IMR-90 (cell line): ENCODE data around the gene VCP. TPM values are rescaled to one million over a fixed set of nuclear protein-coding genes. Genes with fewer than 3 reads are reported as not detected.

ENCODE experiments used
- ATAC-seq: fragments of 200-7000 bp; cut with Tn5 transposase; 2 replicates; pipeline ENCODE4 v1.9.1; 2020; ENCODE audit warnings: low read depth, mild to moderate bottlenecking, moderate library complexity
- BruUV-seq: library from RNA; stranded (reverse); fragments of 400-500 nt; replicated peaks from 2 replicates; lab custom pipeline; 2021; lab: Mats Ljungman, UMichigan
- CTCF ChIA-PET: fragments of 300-600 bp; formaldehyde crosslinking; extraction: SDS; loops from one replicate; lab custom pipeline; 2021; ENCODE audit warnings: antibody characterized with exemption; lab: Yijun Ruan, JAX
- POLR2A ChIA-PET: fragments of 300-600 bp; sonication (Branson Sonifier 250); formaldehyde crosslinking; loops from one replicate; lab custom pipeline; 2022; ENCODE audit warnings: antibody characterized with exemption; ENCODE audit not compliant: unreplicated experiment; lab: Charles Lee
- DNase-seq: peaks from one replicate; pipeline ENCODE4 v3.0.0; 2013
- H2AFZ ChIP-seq: replicated peaks from 2 replicates; pipeline ENCODE3; 2013; ENCODE audit warnings: low read length, mild to moderate bottlenecking; ENCODE audit not compliant: poor library complexity
- H2AK5ac ChIP-seq: 2 replicates; pipeline ENCODE4 v1.6.1; 2013; ENCODE audit warnings: low read depth, low read length, inconsistent platforms
- H2AK9ac ChIP-seq: replicated peaks from 2 replicates; pipeline ENCODE3; 2013; ENCODE audit warnings: mild to moderate bottlenecking, low read depth, low read length, moderate library complexity; ENCODE audit not compliant: poor library complexity
- H2BK120ac ChIP-seq: 2 replicates; pipeline ENCODE4 v1.6.1; 2013; ENCODE audit warnings: low read depth, low read length, inconsistent platforms
- H2BK15ac ChIP-seq: 3 replicates; pipeline ENCODE4 v1.6.1; 2013; ENCODE audit warnings: low read depth, low read length, inconsistent platforms
- H2BK20ac ChIP-seq: 2 replicates; pipeline ENCODE4 v1.6.1; 2013; ENCODE audit warnings: low read depth, mild to moderate bottlenecking, inconsistent platforms, low read length, moderate library complexity
- H2BK5ac ChIP-seq: 2 replicates; pipeline ENCODE4 v1.6.1; 2013; ENCODE audit warnings: mild to moderate bottlenecking, low read depth, low read length, inconsistent platforms; ENCODE audit not compliant: poor library complexity, severe bottlenecking
- H3K14ac ChIP-seq: replicated peaks from 2 replicates; pipeline ENCODE4 v1.6.1; 2013; ENCODE audit warnings: low read depth, low read length, inconsistent platforms
- H3K18ac ChIP-seq: 2 replicates; pipeline ENCODE4 v1.6.1; 2013; ENCODE audit warnings: low read depth, low read length, control low read depth
- H3K23ac ChIP-seq: 2 replicates; pipeline ENCODE4 v1.6.1; 2013; ENCODE audit warnings: low read depth, low read length, inconsistent platforms
- H3K27ac ChIP-seq: 2 replicates; pipeline ENCODE4 v1.5.1; 2013; ENCODE audit warnings: mild to moderate bottlenecking, control low read depth, low read length; ENCODE audit not compliant: insufficient read depth
- H3K27me3 ChIP-seq: 2 replicates; pipeline ENCODE4 v1.6.1; 2013; ENCODE audit warnings: low read length; ENCODE audit not compliant: control insufficient read depth, insufficient read depth
- H3K36me3 ChIP-seq: 2 replicates; pipeline ENCODE4 v1.6.1; 2013; ENCODE audit warnings: low read length, mixed read lengths; ENCODE audit not compliant: control insufficient read depth, insufficient read depth
- H3K4ac ChIP-seq: 2 replicates; pipeline ENCODE4 v1.6.1; 2013; ENCODE audit warnings: low read depth, low read length, inconsistent platforms
- H3K4me1 ChIP-seq: 2 replicates; pipeline ENCODE4 v1.6.1; 2013; ENCODE audit warnings: low read length, mixed read lengths; ENCODE audit not compliant: control insufficient read depth, insufficient read depth
- H3K4me2 ChIP-seq: 2 replicates; pipeline ENCODE4 v1.6.1; 2013; ENCODE audit warnings: low read depth, mild to moderate bottlenecking, control low read depth, low read length, moderate library complexity
- H3K4me3 ChIP-seq: 2 replicates; pipeline ENCODE4 v1.5.1; 2013; ENCODE audit warnings: low read depth, mild to moderate bottlenecking, control low read depth, low read length, moderate library complexity; ENCODE audit not compliant: insufficient read depth
- H3K56ac ChIP-seq: 2 replicates; pipeline ENCODE4 v1.6.1; 2013; ENCODE audit warnings: low read length, inconsistent platforms; ENCODE audit not compliant: insufficient read depth; ENCODE audit errors: extremely low read depth
- H3K79me1 ChIP-seq, 2 experiments: 2 replicates each; pipeline ENCODE4 v1.6.1; 2013; ENCODE audit warnings: low read length in 2 of 2, inconsistent platforms in 1 of 2, low read depth in 1 of 2
- H3K9ac ChIP-seq: 2 replicates; pipeline ENCODE4 v1.6.1; 2013; ENCODE audit warnings: low read depth, low read length, control low read depth
- H3K9me1 ChIP-seq: 2 replicates; pipeline ENCODE4 v1.6.1; 2013; ENCODE audit warnings: low read length, inconsistent platforms; ENCODE audit not compliant: insufficient read depth
- H3K9me3 ChIP-seq: 2 replicates; pipeline ENCODE4 v1.6.1; 2013; ENCODE audit warnings: low read length; ENCODE audit not compliant: control insufficient read depth, insufficient read depth
- H4K20me1 ChIP-seq: 2 replicates; pipeline ENCODE4 v1.6.1; 2013; ENCODE audit warnings: low read length, inconsistent platforms; ENCODE audit not compliant: insufficient read depth
- H4K5ac ChIP-seq: 2 replicates; pipeline ENCODE4 v1.6.1; 2013; ENCODE audit warnings: mild to moderate bottlenecking, low read depth, low read length, control low read depth
- H4K8ac ChIP-seq, 2 experiments: 2 replicates each; pipeline ENCODE4 v1.6.1; 2013; ENCODE audit warnings: low read depth in 2 of 2, low read length in 2 of 2, control low read depth in 1 of 2, inconsistent platforms in 1 of 2
- H4K91ac ChIP-seq: 2 replicates; pipeline ENCODE4 v1.6.1; 2013; ENCODE audit warnings: low read depth, low read length, inconsistent platforms; ENCODE audit not compliant: insufficient read depth
- CEBPB ChIP-seq: IDR thresholded peaks from 2 replicates; pipeline ENCODE4 v1.6.1; 2012; ENCODE audit warnings: low read depth, low read length, improper control_type of control experiment
- CHD1 ChIP-seq: IDR thresholded peaks from 2 replicates; pipeline ENCODE4 v1.6.1; 2012; ENCODE audit warnings: low read depth, low read length, improper control_type of control experiment
- FOS ChIP-seq: fragments of 150-350 bp; IDR thresholded peaks from 2 replicates; pipeline ENCODE4 v1.6.1; 2016; ENCODE audit warnings: low read depth, low read length
- MAFK ChIP-seq: IDR thresholded peaks from 2 replicates; pipeline ENCODE4 v1.6.1; 2012; ENCODE audit warnings: low read depth, low read length, improper control_type of control experiment
- MAZ ChIP-seq: IDR thresholded peaks from 2 replicates; pipeline ENCODE4 v1.6.1; 2012; ENCODE audit warnings: low read depth, mild to moderate bottlenecking, low read length, improper control_type of control experiment, moderate library complexity, borderline replicate concordance
- NFE2L2 ChIP-seq: fragments of 150-350 bp; IDR thresholded peaks from 2 replicates; pipeline ENCODE4 v1.6.1; 2016; ENCODE audit warnings: low read depth, mild to moderate bottlenecking, low read length
- POLR2A ChIP-seq: IDR thresholded peaks from 2 replicates; pipeline ENCODE4 v1.6.1; 2012; ENCODE audit warnings: mild to moderate bottlenecking, low read depth, low read length
- RAD21 ChIP-seq: IDR thresholded peaks from 2 replicates; pipeline ENCODE4 v1.6.1; 2012; ENCODE audit warnings: low read length, improper control_type of control experiment
- RCOR1 ChIP-seq: IDR thresholded peaks from 2 replicates; pipeline ENCODE4 v1.6.1; 2012; ENCODE audit warnings: mild to moderate bottlenecking, low read length, improper control_type of control experiment; ENCODE audit not compliant: insufficient replicate concordance
- RFX5 ChIP-seq: IDR thresholded peaks from 2 replicates; pipeline ENCODE4 v1.8.0; 2012; ENCODE audit warnings: low read depth, mild to moderate bottlenecking, low read length, moderate library complexity
- SMC3 ChIP-seq: fragments of 150-350 bp; IDR thresholded peaks from 2 replicates; pipeline ENCODE4 v1.6.1; 2016; ENCODE audit warnings: low read depth, mild to moderate bottlenecking, antibody characterized with exemption, low read length, moderate library complexity
- WGBS, 2 experiments: methylation state at CpG; one replicate each; pipeline versions ENCODE4 v1.1.5 to v1.1.7; 2013; ENCODE audit warnings: missing lambda C conversion rate in 2 of 2; ENCODE audit not compliant: insufficient read length in 1 of 2; ENCODE audit errors: extremely low coverage in 2 of 2; 5-methylcytosine and 5-hydroxymethylcytosine counted together
- dilution Hi-C: fragments of 300-500 bp; cut with HindIII; formaldehyde crosslinking; loops from one replicate; pipeline ENCODE4 v1.14.3; 2018; ENCODE audit warnings: low sequenced_read_pairs; ENCODE audit not compliant: unreplicated experiment
- in situ Hi-C: fragments of 300-500 bp; cut with MboI; formaldehyde crosslinking; loops from 3 replicates; pipeline ENCODE4 v1.14.3; 2019; ENCODE audit warnings: low sequenced_read_pairs, inconsistent platforms, mixed read lengths
- intact Hi-C: fragments of 100-400 bp; cut with micrococcal nuclease; formaldehyde crosslinking; loops from 2 replicates; pipeline ENCODE4 v1.10.0; 2022
- polyA plus RNA-seq, 3 experiments: library from polyadenylated mRNA; depleted of rRNA; stranded (reverse); fragments of >200 nt; gene quantifications; 2 replicates each; pipeline ENCODE4 v1.2.3, GENCODE V29; 2012; ENCODE audit warnings: low replicate concordance in 1 of 3
- total RNA-seq: library from RNA; depleted of rRNA; stranded (reverse); fragments of >200 nt; gene quantifications from 2 replicates; pipeline ENCODE4 v1.2.3, GENCODE V29; 2012
- TF ChIP-seq, protein P1 (sequence below): fragments of 150-350 bp; IDR thresholded peaks from 2 replicates; pipeline ENCODE4 v1.6.1; 2016; ENCODE audit warnings: low read depth, mild to moderate bottlenecking, low read length, moderate library complexity, borderline replicate concordance
- TF ChIP-seq, protein P2 (sequence below): conservative IDR thresholded peaks from 2 replicates; pipeline ENCODE4 v1.5.1; 2012; ENCODE audit warnings: mild to moderate bottlenecking, low read depth, low read length, improper control_type of control experiment

Gene VCP
- total and polyA plus RNA-seq, 2 of the 4 experiments (the other 2 are of a cell fraction) = 292 to 516 TPM

DNA sequence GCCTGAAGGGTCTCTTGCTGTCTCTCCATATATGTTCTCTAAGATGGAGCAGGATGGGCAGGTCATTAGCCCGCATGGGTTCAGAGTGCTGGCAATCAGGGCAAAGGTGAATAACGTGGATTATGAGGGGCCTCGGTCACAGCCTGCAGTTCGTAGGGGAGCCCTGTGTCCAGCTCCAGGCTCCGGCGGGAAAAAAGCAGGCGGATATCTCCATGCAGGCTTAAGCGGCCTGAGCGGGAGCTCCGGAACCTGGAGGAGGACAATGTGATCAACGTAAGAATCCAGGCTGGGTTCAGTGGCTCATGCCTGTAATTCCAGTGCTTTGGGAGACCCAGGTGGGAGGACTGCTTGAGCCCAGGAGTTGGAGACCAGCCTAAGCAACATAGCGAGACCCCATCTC is 32.7 kb upstream of the VCP start:
- H2AK9ac ChIP-seq = no peak overlapping the region
- in situ Hi-C loops = no loop called here
- TF ChIP-seq RCOR1 = no peak
- TF ChIP-seq, protein P1, sequence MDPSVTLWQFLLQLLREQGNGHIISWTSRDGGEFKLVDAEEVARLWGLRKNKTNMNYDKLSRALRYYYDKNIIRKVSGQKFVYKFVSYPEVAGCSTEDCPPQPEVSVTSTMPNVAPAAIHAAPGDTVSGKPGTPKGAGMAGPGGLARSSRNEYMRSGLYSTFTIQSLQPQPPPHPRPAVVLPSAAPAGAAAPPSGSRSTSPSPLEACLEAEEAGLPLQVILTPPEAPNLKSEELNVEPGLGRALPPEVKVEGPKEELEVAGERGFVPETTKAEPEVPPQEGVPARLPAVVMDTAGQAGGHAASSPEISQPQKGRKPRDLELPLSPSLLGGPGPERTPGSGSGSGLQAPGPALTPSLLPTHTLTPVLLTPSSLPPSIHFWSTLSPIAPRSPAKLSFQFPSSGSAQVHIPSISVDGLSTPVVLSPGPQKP = no peak
- no peak for TF ChIP-seq CHD1
- no peak for TF ChIP-seq POLR2A
- TF ChIP-seq MAZ = no peak
- no peak for TF ChIP-seq RFX5
- TF ChIP-seq NFE2L2 = no peak
- TF ChIP-seq RAD21 = no peak
- no peak for TF ChIP-seq MAFK
- TF ChIP-seq FOS = no peak
- TF ChIP-seq SMC3 = no peak
- TF ChIP-seq CEBPB = no peak
- TF ChIP-seq, protein P2, sequence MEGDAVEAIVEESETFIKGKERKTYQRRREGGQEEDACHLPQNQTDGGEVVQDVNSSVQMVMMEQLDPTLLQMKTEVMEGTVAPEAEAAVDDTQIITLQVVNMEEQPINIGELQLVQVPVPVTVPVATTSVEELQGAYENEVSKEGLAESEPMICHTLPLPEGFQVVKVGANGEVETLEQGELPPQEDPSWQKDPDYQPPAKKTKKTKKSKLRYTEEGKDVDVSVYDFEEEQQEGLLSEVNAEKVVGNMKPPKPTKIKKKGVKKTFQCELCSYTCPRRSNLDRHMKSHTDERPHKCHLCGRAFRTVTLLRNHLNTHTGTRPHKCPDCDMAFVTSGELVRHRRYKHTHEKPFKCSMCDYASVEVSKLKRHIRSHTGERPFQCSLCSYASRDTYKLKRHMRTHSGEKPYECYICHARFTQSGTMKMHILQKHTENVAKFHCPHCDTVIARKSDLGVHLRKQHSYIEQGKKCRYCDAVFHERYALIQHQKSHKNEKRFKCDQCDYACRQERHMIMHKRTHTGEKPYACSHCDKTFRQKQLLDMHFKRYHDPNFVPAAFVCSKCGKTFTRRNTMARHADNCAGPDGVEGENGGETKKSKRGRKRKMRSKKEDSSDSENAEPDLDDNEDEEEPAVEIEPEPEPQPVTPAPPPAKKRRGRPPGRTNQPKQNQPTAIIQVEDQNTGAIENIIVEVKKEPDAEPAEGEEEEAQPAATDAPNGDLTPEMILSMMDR = no peak
- no peak overlapping the region for H3K4me3 ChIP-seq
- H4K20me1 ChIP-seq = peaks cover 6% of the 10 kb centered on the region; the same call in 1 of the 2 replicates
- no peak overlapping the region for H3K4me2 ChIP-seq
- no peak overlapping the region for H2BK15ac ChIP-seq
- no peak overlapping the region for H2BK5ac ChIP-seq
- H3K14ac ChIP-seq = no peak overlapping the region
- DNase-seq (no peak), ATAC-seq (no peak)
- H4K91ac ChIP-seq = no peak overlapping the region
- dilution Hi-C loops = no loop called here
- peaks cover 48% of the 10 kb centered on the region for H3K36me3 ChIP-seq
- H3K9me1 ChIP-seq = peaks cover 24% of the 10 kb centered on the region
- H3K56ac ChIP-seq = no peak overlapping the region
- H3K18ac ChIP-seq = no peak overlapping the region
- no peak overlapping the region for H3K4ac ChIP-seq
- no peak overlapping the region for H3K27ac ChIP-seq
- CTCF ChIA-PET = no interaction called here
- no peak overlapping the region for H4K8ac ChIP-seq
- H3K4me1 ChIP-seq = peaks cover 10% of the 10 kb centered on the region
- H3K27me3 ChIP-seq = no peaks in the 10 kb centered on the region
- H2BK120ac ChIP-seq = no peak overlapping the region
- H2AK5ac ChIP-seq = no peak overlapping the region
- 93% methylated on average over 10 of the region's 12 CpGs; no CpG with 5 or more reads in 1 of the 2 experiments for WGBS, 2 experiments
- H3K9me3 ChIP-seq = no peaks in the 10 kb centered on the region
- no TSS peak for BruUV-seq
- no peak overlapping the region for H2BK20ac ChIP-seq
- no peak overlapping the region for H3K9ac ChIP-seq
- H2AFZ ChIP-seq = no peak overlapping the region
- no peak overlapping the region for H3K23ac ChIP-seq
- H4K5ac ChIP-seq = no peak overlapping the region
- intact Hi-C loops = no loop called here
- POLR2A ChIA-PET = no interaction called here
- peaks cover 25 to 44% of the 10 kb centered on the region in 2 experiments for H3K79me1 ChIP-seq
